MCF 10A (cell line): ENCODE measurements around the gene RAPGEF5. TPM values are rescaled to one million over a fixed set of nuclear protein-coding genes. Genes with fewer than 3 reads are reported as not detected.

Experiments
- BruUV-seq: library from RNA; stranded (reverse); fragments of 400-500 nt; replicated peaks from 2 replicates; lab custom pipeline; 2021; lab: Mats Ljungman, UMichigan
- CTCF ChIA-PET: fragments of 300-600 bp; sonication (Branson Sonifier 250); formaldehyde crosslinking; extraction: SDS; loops from one replicate; lab custom pipeline; 2021; ENCODE audit warnings: antibody characterized with exemption, inconsistent platforms; lab: Yijun Ruan, JAX
- POLR2A ChIA-PET: fragments of 300-600, 350-650 bp; sonication (Branson Sonifier 250); formaldehyde crosslinking; extraction: SDS; loops from one replicate; lab custom pipeline; 2020; ENCODE audit warnings: antibody characterized with exemption, inconsistent platforms; lab: Yijun Ruan, JAX
- DNase-seq: peaks from one replicate; pipeline ENCODE4 v3.0.0-alpha.2; 2018; ENCODE audit not compliant: unreplicated experiment
- H3K27ac Mint-ChIP-seq: one replicate; pipeline ENCODE4 v1.8.0; 2022; ENCODE audit warnings: mild to moderate bottlenecking, low read depth, mixed read lengths; ENCODE audit not compliant: unreplicated experiment
- H3K27me3 Mint-ChIP-seq: one replicate; pipeline ENCODE4 v1.8.0; 2022; ENCODE audit warnings: mixed read lengths; ENCODE audit not compliant: insufficient read depth, unreplicated experiment
- H3K36me3 Mint-ChIP-seq: one replicate; pipeline ENCODE4 v1.8.0; 2022; ENCODE audit warnings: mild to moderate bottlenecking, moderate library complexity, mixed read lengths; ENCODE audit not compliant: insufficient read depth, unreplicated experiment
- H3K4me1 Mint-ChIP-seq: one replicate; pipeline ENCODE4 v1.8.0; 2022; ENCODE audit warnings: mixed read lengths; ENCODE audit not compliant: insufficient read depth, unreplicated experiment
- H3K4me3 Mint-ChIP-seq: one replicate; pipeline ENCODE4 v1.8.0; 2022; ENCODE audit warnings: mild to moderate bottlenecking, moderate library complexity, mixed read lengths; ENCODE audit not compliant: unreplicated experiment
- H3K9me3 Mint-ChIP-seq: one replicate; pipeline ENCODE4 v1.8.0; 2022; ENCODE audit warnings: mixed read lengths; ENCODE audit not compliant: unreplicated experiment
- intact Hi-C: fragments of 100-400 bp; cut with micrococcal nuclease; formaldehyde crosslinking; loops from 2 replicates; pipeline ENCODE4 v1.14.1; 2022
- total RNA-seq: library from RNA; stranded (reverse); gene quantifications from 2 replicates; pipeline ENCODE4 v1.2.3, GENCODE V29; 2022
- TF ChIP-seq, protein P1 (sequence below): fragments of 200-600 bp; IDR thresholded peaks from one replicate; pipeline ENCODE4 v1.8.0; 2022; ENCODE audit warnings: antibody characterized with exemption, mild to moderate bottlenecking; ENCODE audit not compliant: unreplicated experiment

The RAPGEF5 gene
- total RNA-seq, 1 experiment from 2014 or later = 1.9 TPM

GRCh38 chr7:22152690-22153089 lies 204.3 kb downstream of the RAPGEF5 start:
- CTCF ChIA-PET = interaction anchor here (0.6 to 0.9 kb wide), 2 partner anchors 9 to 43 kb away, joined by 3 read pairs; no protein-coding TSS in a partner anchor

GRCh38 chr7:22151901-22152300 lies 205.1 kb downstream of the RAPGEF5 start:
- TF ChIP-seq, protein P1, sequence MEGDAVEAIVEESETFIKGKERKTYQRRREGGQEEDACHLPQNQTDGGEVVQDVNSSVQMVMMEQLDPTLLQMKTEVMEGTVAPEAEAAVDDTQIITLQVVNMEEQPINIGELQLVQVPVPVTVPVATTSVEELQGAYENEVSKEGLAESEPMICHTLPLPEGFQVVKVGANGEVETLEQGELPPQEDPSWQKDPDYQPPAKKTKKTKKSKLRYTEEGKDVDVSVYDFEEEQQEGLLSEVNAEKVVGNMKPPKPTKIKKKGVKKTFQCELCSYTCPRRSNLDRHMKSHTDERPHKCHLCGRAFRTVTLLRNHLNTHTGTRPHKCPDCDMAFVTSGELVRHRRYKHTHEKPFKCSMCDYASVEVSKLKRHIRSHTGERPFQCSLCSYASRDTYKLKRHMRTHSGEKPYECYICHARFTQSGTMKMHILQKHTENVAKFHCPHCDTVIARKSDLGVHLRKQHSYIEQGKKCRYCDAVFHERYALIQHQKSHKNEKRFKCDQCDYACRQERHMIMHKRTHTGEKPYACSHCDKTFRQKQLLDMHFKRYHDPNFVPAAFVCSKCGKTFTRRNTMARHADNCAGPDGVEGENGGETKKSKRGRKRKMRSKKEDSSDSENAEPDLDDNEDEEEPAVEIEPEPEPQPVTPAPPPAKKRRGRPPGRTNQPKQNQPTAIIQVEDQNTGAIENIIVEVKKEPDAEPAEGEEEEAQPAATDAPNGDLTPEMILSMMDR = no peak
- Mint-ChIP-seq H3K9me3 (no peaks in the 10 kb centered on the region), H3K27me3 (no peaks in the 10 kb centered on the region), H3K4me3 (no peak overlapping the region), H3K36me3 (no peaks in the 10 kb centered on the region), H3K27ac (no peak overlapping the region), H3K4me1 (peaks cover 11% of the 10 kb centered on the region)
- DNase-seq = no peak
- BruUV-seq = no TSS peak
- ChIA-PET CTCF (interaction anchor here (0.6 kb wide), 2 partner anchors 8 to 279 kb away, joined by 3 read pairs; no protein-coding TSS in a partner anchor), POLR2A (interaction anchor here (1.0 to 1.4 kb wide), 3 partner anchors 9 to 125 kb away, joined by 3 to 5 read pairs (median 4); no protein-coding TSS in a partner anchor)
- intact Hi-C loops = no loop called here

More at GRCh38 chr7:22152690-22153089, 204.3 kb downstream of the RAPGEF5 start:
- peaks cover 11% of the 10 kb centered on the region for H3K4me1 Mint-ChIP-seq
- POLR2A ChIA-PET = interaction anchor here (0.6 to 1.4 kb wide), 5 partner anchors 9 to 1869 kb away, joined by 3 to 5 read pairs (median 3); no protein-coding TSS in a partner anchor
- H3K9me3 Mint-ChIP-seq = no peaks in the 10 kb centered on the region
- TF ChIP-seq, protein P1 = no peak
- H3K36me3 Mint-ChIP-seq = no peaks in the 10 kb centered on the region
- no peak for DNase-seq
- no peak overlapping the region for H3K4me3 Mint-ChIP-seq
- no TSS peak for BruUV-seq
- H3K27me3 Mint-ChIP-seq = no peaks in the 10 kb centered on the region
- no peak overlapping the region for H3K27ac Mint-ChIP-seq
- intact Hi-C loops = no loop called here

DNA sequence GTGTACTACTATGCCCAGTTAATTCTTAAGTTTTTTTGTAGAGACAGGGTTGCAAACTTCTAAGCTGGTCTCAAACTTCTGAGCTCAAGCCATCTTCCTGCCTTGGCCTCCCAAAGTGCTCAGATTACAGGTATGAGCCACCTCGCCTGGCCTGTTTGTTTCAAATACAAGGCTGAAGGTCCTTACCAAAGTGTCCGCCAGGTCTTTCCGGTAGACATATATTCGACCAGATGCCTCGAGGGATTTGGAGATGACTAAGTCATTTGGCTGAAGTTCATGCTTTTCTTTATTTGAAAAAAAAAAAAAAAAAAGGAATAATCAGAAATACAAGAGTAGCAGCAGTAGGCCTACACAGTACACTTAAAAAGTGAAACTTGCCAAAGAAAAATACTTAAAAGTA lies 206.7 kb downstream of the RAPGEF5 start:
- no peak overlapping the region for H3K4me3 Mint-ChIP-seq
- ChIA-PET CTCF (interaction anchor here (0.6 kb wide), 1 partner anchor 122 kb away, joined by 3 read pairs; no protein-coding TSS in a partner anchor), POLR2A (interaction anchor here (0.7 to 0.8 kb wide), 2 partner anchors 113 to 302 kb away, joined by 3 to 4 read pairs; no protein-coding TSS in a partner anchor)
- BruUV-seq = no TSS peak
- no peaks in the 10 kb centered on the region for H3K27me3 Mint-ChIP-seq
- DNase-seq = no peak
- no peaks in the 10 kb centered on the region for H3K4me1 Mint-ChIP-seq
- no peaks in the 10 kb centered on the region for H3K36me3 Mint-ChIP-seq
- H3K9me3 Mint-ChIP-seq = no peaks in the 10 kb centered on the region
- intact Hi-C loops = no loop called here
- no peak overlapping the region for H3K27ac Mint-ChIP-seq
- TF ChIP-seq, protein P1 = no peak

DNA sequence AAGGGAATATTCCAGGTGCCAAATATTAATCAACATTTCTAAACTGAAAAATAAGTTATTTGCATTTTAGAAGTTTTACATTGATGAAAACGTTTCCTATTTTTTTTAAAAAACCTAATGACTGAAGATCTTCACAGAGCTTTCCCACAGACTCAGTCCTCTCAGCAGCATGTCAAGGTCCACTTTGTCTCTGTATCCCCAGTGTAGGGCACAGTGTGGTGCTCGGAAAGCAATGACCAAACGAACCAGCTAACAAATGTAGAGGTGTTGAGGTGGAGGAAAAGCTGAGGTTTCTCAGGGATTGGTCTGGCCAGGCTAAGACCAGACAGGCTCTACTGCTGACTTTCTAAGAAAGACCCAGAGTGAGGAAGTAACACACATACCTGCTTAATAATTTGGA lies 209.1 kb downstream of the RAPGEF5 start:
- Mint-ChIP-seq H3K4me3 (no peak overlapping the region), H3K27me3 (no peaks in the 10 kb centered on the region), H3K4me1 (no peaks in the 10 kb centered on the region), H3K36me3 (no peaks in the 10 kb centered on the region), H3K9me3 (no peaks in the 10 kb centered on the region), H3K27ac (no peak overlapping the region)
- no peak for DNase-seq
- intact Hi-C loops = no loop called here
- ChIA-PET POLR2A (no interaction called here), CTCF (no interaction called here)
- BruUV-seq = no TSS peak
- TF ChIP-seq, protein P1 = no peak
